H9 (cell line): ENCODE measurements around the gene EPS15. TPM values are rescaled to one million over a fixed set of nuclear protein-coding genes. Genes with fewer than 3 reads are reported as not detected.

Experiments used
- DNase-seq: peaks from one replicate; pipeline ENCODE4 v3.0.0-alpha.2; 2017
- H2AFZ ChIP-seq: one replicate; pipeline ENCODE4 v1.6.1; 2013; ENCODE audit warnings: mild to moderate bottlenecking, low read length, control low read depth, moderate library complexity
- H2AK5ac ChIP-seq: 2 replicates; pipeline ENCODE4 v1.6.1; 2013; ENCODE audit warnings: low read length, control low read depth, mixed read lengths; ENCODE audit not compliant: insufficient read length
- H2BK120ac ChIP-seq: one replicate; pipeline ENCODE4 v1.6.1; 2013; ENCODE audit warnings: low read depth, mild to moderate bottlenecking, low read length, control low read depth, inconsistent platforms; ENCODE audit not compliant: poor library complexity, severe bottlenecking
- H2BK12ac ChIP-seq: 2 replicates; pipeline ENCODE4 v1.6.1; 2013; ENCODE audit warnings: low read length, control low read depth, mixed read lengths, low read depth; ENCODE audit not compliant: insufficient read length
- H2BK15ac ChIP-seq: 2 replicates; pipeline ENCODE4 v1.6.1; 2013; ENCODE audit warnings: low read depth, low read length, control low read depth
- H2BK20ac ChIP-seq: one replicate; pipeline ENCODE4 v1.6.1; 2013; ENCODE audit warnings: low read depth, mild to moderate bottlenecking, low read length, control low read depth, inconsistent platforms; ENCODE audit not compliant: poor library complexity, severe bottlenecking
- H2BK5ac ChIP-seq: 2 replicates; pipeline ENCODE4 v1.6.1; 2013; ENCODE audit warnings: low read length, control low read depth, mixed read lengths; ENCODE audit not compliant: insufficient read length
- H3K14ac ChIP-seq: 2 replicates; pipeline ENCODE4 v1.6.1; 2013; ENCODE audit warnings: low read length, control low read depth; ENCODE audit not compliant: insufficient read depth
- H3K18ac ChIP-seq: 2 replicates; pipeline ENCODE4 v1.6.1; 2013; ENCODE audit warnings: low read depth, mild to moderate bottlenecking, mixed read lengths, low read length, control low read depth; ENCODE audit not compliant: insufficient read length
- H3K23ac ChIP-seq: 2 replicates; pipeline ENCODE4 v1.6.1; 2013; ENCODE audit warnings: low read length, control low read depth, mixed read lengths, low read depth; ENCODE audit not compliant: insufficient read length
- H3K23me2 ChIP-seq: 2 replicates; pipeline ENCODE4 v1.6.1; 2013; ENCODE audit warnings: low read depth, mild to moderate bottlenecking, mixed read lengths, low read length, control low read depth; ENCODE audit not compliant: insufficient read length, poor library complexity, severe bottlenecking
- H3K27ac ChIP-seq: 2 replicates; pipeline ENCODE4 v1.5.1; 2013; ENCODE audit warnings: low read length, control low read depth, mixed read lengths, low read depth; ENCODE audit not compliant: insufficient read length
- H3K27me3 ChIP-seq: 2 replicates; pipeline ENCODE4 v1.6.1; 2013; ENCODE audit warnings: low read length, control low read depth, inconsistent platforms; ENCODE audit not compliant: insufficient read depth
- H3K4ac ChIP-seq: 2 replicates; pipeline ENCODE4 v1.6.1; 2013; ENCODE audit warnings: low read depth, mild to moderate bottlenecking, control low read depth, inconsistent platforms, low read length, moderate library complexity
- H3K4me1 ChIP-seq: 2 replicates; pipeline ENCODE4 v1.6.1; 2013; ENCODE audit warnings: low read length, control low read depth, inconsistent platforms; ENCODE audit not compliant: insufficient read depth
- H3K4me2 ChIP-seq: 2 replicates; pipeline ENCODE4 v1.6.1; 2013; ENCODE audit warnings: low read length, control low read depth, mixed read lengths; ENCODE audit not compliant: insufficient read length, insufficient read depth
- H3K56ac ChIP-seq: 2 replicates; pipeline ENCODE4 v1.6.1; 2013; ENCODE audit warnings: low read depth, mild to moderate bottlenecking, mixed read lengths, low read length, control low read depth; ENCODE audit not compliant: insufficient read length
- H3K79me1 ChIP-seq: 2 replicates; pipeline ENCODE4 v1.6.1; 2013; ENCODE audit warnings: low read depth, mild to moderate bottlenecking, moderate library complexity, low read length, control low read depth, inconsistent platforms; ENCODE audit not compliant: insufficient read depth, poor library complexity, severe bottlenecking
- H3K79me2 ChIP-seq: 2 replicates; pipeline ENCODE4 v1.6.1; 2013; ENCODE audit warnings: low read length, control low read depth, inconsistent platforms; ENCODE audit not compliant: insufficient read depth
- H3K9ac ChIP-seq: 2 replicates; pipeline ENCODE4 v1.6.1; 2013; ENCODE audit warnings: low read length, control low read depth, mixed read lengths; ENCODE audit not compliant: insufficient read length; ENCODE audit errors: extremely low read depth
- H3K9me3 ChIP-seq: one replicate; pipeline ENCODE4 v1.6.1; 2013; ENCODE audit warnings: low read depth, low read length, inconsistent platforms; ENCODE audit not compliant: control insufficient read depth
- H3T11ph ChIP-seq: one replicate; pipeline ENCODE4 v1.6.1; 2013; ENCODE audit warnings: mild to moderate bottlenecking, low read length, control low read depth, inconsistent platforms
- H4K20me1 ChIP-seq: one replicate; pipeline ENCODE4 v1.6.1; 2013; ENCODE audit not compliant: control insufficient read depth, insufficient read length, insufficient read depth
- H4K5ac ChIP-seq: 2 replicates; pipeline ENCODE4 v1.6.1; 2013; ENCODE audit warnings: low read depth, mild to moderate bottlenecking, mixed read lengths, low read length, control low read depth; ENCODE audit not compliant: insufficient read length
- H4K8ac ChIP-seq: replicated peaks from 2 replicates; pipeline ENCODE4 v1.6.1; 2013; ENCODE audit warnings: low read length, control low read depth, mixed read lengths, low read depth; ENCODE audit not compliant: insufficient read length
- H4K91ac ChIP-seq: 2 replicates; pipeline ENCODE4 v1.6.1; 2013; ENCODE audit warnings: low read depth, mild to moderate bottlenecking, moderate library complexity, mixed read lengths, low read length, control low read depth; ENCODE audit not compliant: insufficient read length
- H3K27ac Mint-ChIP-seq, 3 experiments: 2 replicates in 2 of 3; 3 replicates in 1 of 3; pipeline ENCODE4 v1.8.0; 2020 to 2021; ENCODE audit warnings: mixed read lengths in 3 of 3, mild to moderate bottlenecking in 1 of 3, moderate library complexity in 1 of 3
- H3K27me3 Mint-ChIP-seq: 2 replicates; pipeline ENCODE4 v1.8.0; 2021; ENCODE audit warnings: low read depth, mild to moderate bottlenecking, moderate library complexity, mixed read lengths
- H3K36me3 Mint-ChIP-seq, 3 experiments: 2 replicates in 2 of 3; 3 replicates in 1 of 3; pipeline ENCODE4 v1.8.0; 2020 to 2021; ENCODE audit warnings: low read depth in 3 of 3, mixed read lengths in 3 of 3; ENCODE audit not compliant: insufficient read depth in 1 of 3
- H3K4me1 Mint-ChIP-seq, 2 experiments: 2 replicates each; pipeline ENCODE4 v1.8.0; 2020; ENCODE audit warnings: mixed read lengths in 2 of 2
- H3K4me3 Mint-ChIP-seq, 2 experiments: 2 replicates in 1 of 2; 3 replicates in 1 of 2; pipeline ENCODE4 v1.8.0; 2020 to 2021; ENCODE audit warnings: mild to moderate bottlenecking in 2 of 2, mixed read lengths in 2 of 2, moderate library complexity in 1 of 2
- H3K9me3 Mint-ChIP-seq, 2 experiments: 2 replicates in 1 of 2; 3 replicates in 1 of 2; pipeline ENCODE4 v1.8.0; 2020; ENCODE audit warnings: mild to moderate bottlenecking in 2 of 2, mixed read lengths in 2 of 2, moderate library complexity in 1 of 2
- WGBS: extraction: QIAGEN DNeasy Blood & Tissue Kit; methylation state at CpG from one replicate; pipeline ENCODE4 v1.1.7; 2013; ENCODE audit warnings: missing lambda C conversion rate, low lambda C conversion rate, mixed read lengths; ENCODE audit not compliant: insufficient read length; ENCODE audit errors: extremely low coverage; 5-methylcytosine and 5-hydroxymethylcytosine counted together
- total RNA-seq: library from RNA; stranded (reverse); gene quantifications from 2 replicates; pipeline ENCODE4 v1.2.1, GENCODE V29; 2021
- TF ChIP-seq, protein P1 (sequence below): fragments of 200-600 bp; sonication (generic); conservative IDR thresholded peaks from 3 replicates; pipeline ENCODE4 v1.8.0; 2021; ENCODE audit warnings: antibody characterized with exemption, mild to moderate bottlenecking

EPS15 gene
- total RNA-seq, 1 experiment from 2014 or later = 44.1 TPM

DNA sequence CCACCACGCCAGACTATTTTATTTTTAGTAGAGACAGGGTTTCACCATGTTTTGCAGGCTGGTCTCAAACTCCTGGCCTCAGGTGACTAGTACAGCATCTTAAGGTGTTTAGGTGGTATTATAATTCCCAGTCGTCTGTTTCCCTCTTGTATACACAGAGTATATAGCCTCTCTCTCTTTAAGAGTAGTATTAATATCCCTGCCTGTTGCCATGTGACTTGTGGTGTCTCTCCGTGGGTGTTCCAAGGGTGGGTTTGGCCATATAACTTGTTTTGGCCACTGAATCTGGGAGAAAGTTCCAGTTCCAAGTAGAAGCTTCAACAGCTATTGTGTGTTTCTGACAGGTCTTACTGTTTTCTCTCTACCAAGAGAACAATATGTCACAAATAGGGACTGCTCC lies 29.6 kb downstream of the EPS15 start:
- no peak overlapping the region for H4K8ac ChIP-seq
- H3K4ac ChIP-seq = no peak overlapping the region
- no peak overlapping the region for H4K5ac ChIP-seq
- no peak overlapping the region for H3K23ac ChIP-seq
- peaks cover 0 to 2% (median 0%) of the 10 kb centered on the region in 3 experiments; a peak in 1 of 7 replicates for H3K36me3 Mint-ChIP-seq
- no peak overlapping the region for H3K14ac ChIP-seq
- no peak overlapping the region for H3K4me2 ChIP-seq
- H3K9me3 ChIP-seq = no peaks in the 10 kb centered on the region
- no peaks in the 10 kb centered on the region; a peak in 1 of 4 replicates for H3K4me1 Mint-ChIP-seq
- no peak overlapping the region for H3K4me3 Mint-ChIP-seq
- no peaks in the 10 kb centered on the region for H3K4me1 ChIP-seq
- no peaks in the 10 kb centered on the region for H3K23me2 ChIP-seq
- H3K27ac Mint-ChIP-seq = no peak overlapping the region; a peak in 1 of 7 replicates
- no peak overlapping the region for H3K27ac ChIP-seq
- DNase-seq = no peak
- no peaks in the 10 kb centered on the region for H3K9me3 Mint-ChIP-seq
- H2BK15ac ChIP-seq = no peak overlapping the region
- WGBS = no CpG with 5 or more reads among the region's 3 CpGs
- peaks cover 4% of the 10 kb centered on the region; the same call in 1 of the 2 replicates for H3K79me2 ChIP-seq
- no peak overlapping the region for H3K56ac ChIP-seq
- H2BK20ac ChIP-seq = no peak overlapping the region
- no peaks in the 10 kb centered on the region for H4K20me1 ChIP-seq
- no peak overlapping the region for H3K18ac ChIP-seq
- no peaks in the 10 kb centered on the region for H3K27me3 ChIP-seq
- H2BK12ac ChIP-seq = no peak overlapping the region
- H2BK120ac ChIP-seq = no peak overlapping the region
- no peak overlapping the region for H3K9ac ChIP-seq
- H3K79me1 ChIP-seq = peaks cover 5% of the 10 kb centered on the region
- H3K27me3 Mint-ChIP-seq = no peaks in the 10 kb centered on the region
- H2AK5ac ChIP-seq = no peak overlapping the region
- no peak overlapping the region for H2AFZ ChIP-seq
- TF ChIP-seq, protein P1, sequence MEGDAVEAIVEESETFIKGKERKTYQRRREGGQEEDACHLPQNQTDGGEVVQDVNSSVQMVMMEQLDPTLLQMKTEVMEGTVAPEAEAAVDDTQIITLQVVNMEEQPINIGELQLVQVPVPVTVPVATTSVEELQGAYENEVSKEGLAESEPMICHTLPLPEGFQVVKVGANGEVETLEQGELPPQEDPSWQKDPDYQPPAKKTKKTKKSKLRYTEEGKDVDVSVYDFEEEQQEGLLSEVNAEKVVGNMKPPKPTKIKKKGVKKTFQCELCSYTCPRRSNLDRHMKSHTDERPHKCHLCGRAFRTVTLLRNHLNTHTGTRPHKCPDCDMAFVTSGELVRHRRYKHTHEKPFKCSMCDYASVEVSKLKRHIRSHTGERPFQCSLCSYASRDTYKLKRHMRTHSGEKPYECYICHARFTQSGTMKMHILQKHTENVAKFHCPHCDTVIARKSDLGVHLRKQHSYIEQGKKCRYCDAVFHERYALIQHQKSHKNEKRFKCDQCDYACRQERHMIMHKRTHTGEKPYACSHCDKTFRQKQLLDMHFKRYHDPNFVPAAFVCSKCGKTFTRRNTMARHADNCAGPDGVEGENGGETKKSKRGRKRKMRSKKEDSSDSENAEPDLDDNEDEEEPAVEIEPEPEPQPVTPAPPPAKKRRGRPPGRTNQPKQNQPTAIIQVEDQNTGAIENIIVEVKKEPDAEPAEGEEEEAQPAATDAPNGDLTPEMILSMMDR = no peak
- H4K91ac ChIP-seq = no peak overlapping the region
- no peak overlapping the region for H3T11ph ChIP-seq
- no peak overlapping the region for H2BK5ac ChIP-seq
